HEK293T (cell line): ENCODE data around the gene DARS1.

Experiments used
- ARNT ChIP-seq: fragments of 450-650 bp; IDR thresholded peaks from 2 replicates; pipeline ENCODE4 v1.6.1; 2017; ENCODE audit warnings: mild to moderate bottlenecking
- BHLHE40 ChIP-seq: fragments of 450-650 bp; IDR thresholded peaks from 2 replicates; pipeline ENCODE4 v1.6.1; 2016; ENCODE audit warnings: mild to moderate bottlenecking, moderate library complexity, borderline replicate concordance
- ELF4 ChIP-seq: fragments of 450-650 bp; IDR thresholded peaks from 2 replicates; pipeline ENCODE4 v1.6.1; 2017; ENCODE audit warnings: antibody characterized with exemption
- FOXA1 ChIP-seq: fragments of 450-650 bp; IDR thresholded peaks from 2 replicates; pipeline ENCODE4 v1.6.1; 2016; ENCODE audit warnings: mild to moderate bottlenecking
- FOXK2 ChIP-seq: fragments of 450-650 bp; IDR thresholded peaks from 2 replicates; pipeline ENCODE4 v1.6.1; 2016; ENCODE audit warnings: mild to moderate bottlenecking
- FOXM1 ChIP-seq: fragments of 450-650 bp; IDR thresholded peaks from 2 replicates; pipeline ENCODE4 v1.6.1; 2017; ENCODE audit warnings: mild to moderate bottlenecking, borderline replicate concordance
- HDGF ChIP-seq: fragments of 450-650 bp; IDR thresholded peaks from 2 replicates; pipeline ENCODE4 v1.6.1; 2017; ENCODE audit warnings: antibody characterized with exemption, borderline replicate concordance
- L3MBTL2 ChIP-seq: fragments of 450-650 bp; conservative IDR thresholded peaks from 2 replicates; pipeline ENCODE4 v1.6.1; 2016; ENCODE audit warnings: mild to moderate bottlenecking
- LEF1 ChIP-seq: fragments of 450-650 bp; IDR thresholded peaks from 2 replicates; pipeline ENCODE4 v1.6.1; 2017; ENCODE audit warnings: mild to moderate bottlenecking, borderline replicate concordance
- NFRKB ChIP-seq: fragments of 450-650 bp; IDR thresholded peaks from 2 replicates; pipeline ENCODE4 v1.6.1; 2016; ENCODE audit warnings: mild to moderate bottlenecking, moderate library complexity
- PKNOX1 ChIP-seq: fragments of 450-650 bp; IDR thresholded peaks from 2 replicates; pipeline ENCODE4 v1.6.1; 2016
- SP1 ChIP-seq: fragments of 450-650 bp; IDR thresholded peaks from 2 replicates; pipeline ENCODE4 v1.6.1; 2017
- SUZ12 ChIP-seq: fragments of 450-650 bp; IDR thresholded peaks from 2 replicates; pipeline ENCODE4 v1.6.1; 2016; ENCODE audit warnings: mild to moderate bottlenecking
- TARDBP ChIP-seq: fragments of 450-650 bp; IDR thresholded peaks from 2 replicates; pipeline ENCODE4 v1.6.1; 2016

- TF ChIP-seq FOXK2 (no peak), FOXA1 (no peak), PKNOX1 (no peak), SUZ12 (no peak), NFRKB (no peak), ELF4 (no peak), SP1 (no peak), FOXM1 (no peak), BHLHE40 (no peak), HDGF (no peak), L3MBTL2 (no peak), TARDBP (no peak), LEF1 (no peak), ARNT (no peak)
These were observed 6.4 kb upstream of the DARS1 start for GRCh38 chr2:135991861-135992260.
